ENCODE measurements around the gene CITED4.
"Not testable (repeated sequence)": the region's sequence is repeated elsewhere in the genome, so short reads cannot be mapped to it uniquely, and the experiment has no call there.

Gene CITED4, protein sequence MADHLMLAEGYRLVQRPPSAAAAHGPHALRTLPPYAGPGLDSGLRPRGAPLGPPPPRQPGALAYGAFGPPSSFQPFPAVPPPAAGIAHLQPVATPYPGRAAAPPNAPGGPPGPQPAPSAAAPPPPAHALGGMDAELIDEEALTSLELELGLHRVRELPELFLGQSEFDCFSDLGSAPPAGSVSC

GRCh38 chr1:40862008-40862863 lies at the start of gene CITED4:
CITED4 (minus strand) TSS chr1:40862363; CDS start chr1:40862127, 236 bp downstream.
- peak; percentile 96 to 97 for DNase-seq

- DNase-seq: no peak
Measured at GRCh38 chr1:40911105-40911504, 48.9 kb upstream of the CITED4 start.

DNA sequence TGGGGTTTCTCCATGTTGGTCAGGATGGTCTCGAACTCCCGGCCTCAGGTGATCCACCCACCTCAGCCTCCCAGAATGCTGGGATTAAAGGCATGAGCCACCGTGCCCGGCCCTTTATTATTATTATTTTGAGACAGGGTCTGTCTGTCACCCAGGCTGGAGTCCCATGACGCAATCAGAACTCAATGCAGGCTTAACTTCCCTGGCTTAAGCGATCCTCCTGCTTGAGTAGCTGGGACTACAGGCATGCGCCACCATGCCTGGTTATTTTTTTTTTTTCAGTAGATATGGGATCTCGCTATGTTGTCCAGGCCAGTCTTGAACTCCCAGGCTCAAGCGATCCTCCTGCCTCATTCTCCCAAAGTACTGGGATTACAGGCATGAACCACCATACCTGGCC lies 47.1 kb upstream of the CITED4 start:
- DNase-seq: no peak

DNA sequence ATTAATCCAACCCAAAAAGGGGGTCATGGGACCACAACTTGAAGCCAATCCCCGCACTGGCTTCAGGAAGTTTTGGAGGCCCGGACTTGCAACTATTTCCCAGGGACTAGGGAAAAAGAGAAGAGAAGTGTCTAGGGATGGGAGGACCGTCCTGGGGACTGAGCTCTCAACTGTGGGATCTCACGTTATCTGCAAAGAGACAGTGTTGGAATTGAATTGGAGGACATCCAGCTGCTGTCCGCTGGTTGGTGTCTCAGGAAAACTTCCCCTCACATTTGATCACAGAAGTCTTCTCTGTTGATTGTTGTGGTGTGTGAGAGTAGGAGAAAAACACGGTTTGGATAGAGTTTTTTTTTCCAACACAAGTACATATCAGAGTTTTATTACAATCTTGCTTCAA lies 46.2 kb upstream of the CITED4 start:
- no peak for DNase-seq

GRCh38 chr1:40907899-40908298 lies 45.7 kb upstream of the CITED4 start:
- DNase-seq: no peak

DNA sequence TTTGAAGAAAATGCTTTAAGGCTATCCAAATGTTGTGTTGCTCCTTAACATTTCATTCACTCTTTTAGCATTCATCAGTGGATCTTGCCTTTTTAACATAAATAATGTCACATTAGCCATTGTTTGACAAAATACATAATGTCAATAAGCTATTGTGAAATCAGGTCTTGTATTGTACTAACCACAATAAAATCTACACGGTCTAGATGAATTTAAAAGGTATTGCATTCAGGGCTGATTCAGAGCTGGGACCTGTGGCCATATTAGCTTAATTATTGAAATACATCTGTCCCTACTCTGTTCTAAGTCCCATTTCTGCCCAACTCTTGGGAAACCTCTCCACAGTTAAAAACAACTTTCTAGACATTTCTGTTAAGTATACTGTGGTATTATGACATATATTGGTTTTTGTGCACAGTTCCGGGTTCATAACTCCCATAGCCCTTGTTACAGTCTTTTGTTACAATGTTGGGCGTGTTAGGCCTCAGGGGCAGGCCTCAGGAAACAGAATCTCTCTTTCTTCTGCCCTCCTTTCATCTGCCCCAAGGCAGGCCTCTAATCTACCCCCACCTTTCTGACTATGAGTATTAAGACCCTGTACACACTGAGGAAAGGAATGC lies 44.7 kb upstream of the CITED4 start:
- no peak for DNase-seq

DNA sequence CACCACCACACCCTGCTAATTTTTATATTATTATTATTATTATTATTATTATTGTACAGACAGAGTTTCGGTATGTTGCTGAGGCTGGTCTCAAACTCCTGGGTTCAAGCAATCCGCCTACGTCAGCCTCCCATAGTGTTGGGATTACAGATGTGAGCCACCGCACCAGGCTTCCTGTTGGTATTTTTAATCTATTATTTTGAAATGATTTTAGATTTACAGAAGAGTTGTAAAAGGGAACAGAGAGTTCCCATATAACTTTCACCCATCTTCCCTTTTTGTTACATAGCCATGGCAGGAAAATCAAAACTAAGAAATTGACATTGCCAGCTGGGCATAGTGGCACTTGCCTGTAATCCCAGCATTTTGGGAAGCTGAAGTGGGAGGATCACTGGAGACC lies 42.9 kb upstream of the CITED4 start:
- DNase-seq: no peak

DNA sequence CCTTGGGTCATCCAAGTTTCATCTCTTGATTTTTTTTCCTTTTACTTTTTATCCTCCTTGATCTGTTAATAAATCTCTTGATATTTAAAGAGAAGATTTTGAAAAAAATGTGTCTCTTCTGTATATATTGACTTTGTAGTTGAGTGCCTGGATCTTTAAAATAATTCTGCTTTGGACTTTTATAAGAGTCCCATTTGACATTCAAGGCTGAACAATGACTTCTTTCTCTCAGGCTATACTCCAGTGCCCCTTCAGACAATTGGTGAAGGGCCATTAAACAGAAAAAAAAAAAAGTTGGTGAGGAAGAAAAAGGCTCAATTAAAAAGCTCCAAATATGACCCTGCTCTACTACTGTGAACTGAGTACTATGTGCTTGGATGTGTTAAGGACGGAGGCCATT lies 40.9 kb upstream of the CITED4 start:
- DNase-seq: no peak

GRCh38 chr1:40901886-40902852 lies 40.0 kb upstream of the CITED4 start:
- DNase-seq: no peak

GRCh38 chr1:40899230-40899870 lies 37.2 kb upstream of the CITED4 start:
- no peak for DNase-seq

GRCh38 chr1:40898431-40898901 lies 36.3 kb upstream of the CITED4 start:
- no peak for DNase-seq

DNA sequence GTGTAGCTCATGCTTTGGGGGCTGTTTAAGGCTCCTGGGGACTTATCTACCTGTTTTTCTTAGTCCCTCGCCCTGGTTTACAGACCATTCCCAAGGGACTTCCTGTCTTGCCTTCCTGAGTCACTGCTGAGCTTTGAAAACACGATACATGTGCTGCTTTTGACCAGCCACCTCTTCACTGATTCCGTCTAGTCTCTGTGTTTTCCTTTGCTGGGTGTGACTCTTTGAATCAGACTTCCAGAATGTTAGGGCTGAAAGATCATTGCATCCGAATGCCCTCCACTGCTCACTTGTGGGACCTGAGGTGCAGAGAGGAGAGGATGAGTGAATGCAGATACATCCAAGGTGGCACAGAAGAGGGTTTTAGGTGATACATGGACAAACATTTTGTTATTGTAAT lies 35.4 kb upstream of the CITED4 start:
- DNase-seq: no peak

- no peak for DNase-seq
Measured at GRCh38 chr1:40896482-40896881, 34.3 kb upstream of the CITED4 start.

- no peak for DNase-seq
Measured at GRCh38 chr1:40895601-40896000, 33.4 kb upstream of the CITED4 start.

DNA sequence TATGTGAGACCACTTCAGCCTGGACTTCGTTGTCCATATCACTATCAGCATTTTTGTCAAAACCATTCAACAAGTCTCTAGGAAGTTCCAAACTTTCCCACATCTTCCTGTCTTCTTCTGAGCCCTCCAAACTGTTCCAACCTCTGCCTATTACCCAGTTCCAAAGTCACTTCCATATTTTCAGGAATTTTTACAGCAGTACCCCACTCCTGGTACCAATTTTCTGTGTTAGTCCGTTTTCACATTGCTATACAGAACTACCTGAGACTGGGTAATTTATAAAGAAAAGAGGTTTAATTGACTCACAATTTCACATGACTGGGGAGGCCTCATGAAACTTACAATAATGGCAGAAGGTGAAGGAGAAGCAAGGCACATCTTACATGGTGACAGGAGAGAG lies 32.7 kb upstream of the CITED4 start:
- not testable (repeated sequence) for DNase-seq

GRCh38 chr1:40894455-40894854 lies 32.3 kb upstream of the CITED4 start:
- DNase-seq: no peak

DNA sequence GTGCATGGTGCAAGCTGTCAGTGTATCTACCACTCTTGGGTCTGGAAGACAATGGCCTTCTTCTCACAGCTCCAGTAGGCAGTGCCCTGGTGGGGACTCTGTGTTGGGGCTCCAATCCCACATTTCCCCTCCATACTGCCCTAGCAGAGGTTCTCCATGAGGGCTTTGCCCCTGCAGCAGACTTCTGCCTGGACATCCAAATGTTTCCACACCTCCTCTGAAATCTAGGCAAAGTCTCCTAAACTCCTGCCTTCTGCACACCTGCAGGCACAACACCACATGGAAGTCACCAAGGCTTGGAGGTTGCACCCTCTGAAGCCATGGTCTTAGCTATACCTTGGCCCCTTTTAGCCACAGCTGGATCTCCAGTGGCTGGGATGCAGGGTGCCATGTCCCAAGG lies 31.8 kb upstream of the CITED4 start:
- DNase-seq: no peak

DNA sequence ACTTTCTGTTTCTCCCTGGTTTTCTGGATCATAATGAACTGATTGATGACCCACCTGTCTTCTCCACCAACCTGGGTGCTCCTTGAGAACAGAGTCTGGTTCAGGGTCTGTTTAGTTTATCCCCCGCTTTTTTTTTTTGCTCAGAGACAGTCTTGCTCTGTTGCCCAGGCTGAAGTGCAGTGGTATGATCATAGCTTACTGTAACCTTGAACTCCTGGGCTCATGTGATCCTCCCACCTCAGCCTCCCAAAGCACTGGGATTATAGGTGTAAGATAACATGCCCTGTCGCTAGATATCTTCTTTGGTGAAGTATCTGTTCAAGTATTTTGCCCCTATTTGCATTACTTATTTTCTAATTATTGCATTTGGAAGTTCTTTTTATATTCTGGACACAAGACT lies 30.2 kb upstream of the CITED4 start:
- DNase-seq: no peak

GRCh38 chr1:40890771-40891170 lies 28.6 kb upstream of the CITED4 start:
- no peak for DNase-seq

- no peak for DNase-seq
Measured at GRCh38 chr1:40887652-40888051, 25.5 kb upstream of the CITED4 start.

GRCh38 chr1:40887012-40887378 lies 24.8 kb upstream of the CITED4 start:
- no peak for DNase-seq

GRCh38 chr1:40886318-40887011 lies 24.3 kb upstream of the CITED4 start:
- DNase-seq: no peak

Data from activated CD4-positive, alpha-beta T cell treated with anti-CD3 and anti-CD28 coated beads, Interleukin-2, amount 50 U/mL, for 48 hours (primary cell).